Epithelial cell of proximal tubule (primary cell): ENCODE data around the gene AGFG1. TPM values are rescaled to one million over a fixed set of nuclear protein-coding genes. Genes with fewer than 3 reads are reported as not detected.
"Not testable (repeated sequence)": the region's sequence is repeated elsewhere in the genome, so short reads cannot be mapped to it uniquely, and the experiment has no call there.

Source experiments
- DNase-seq: peaks from one replicate; pipeline ENCODE4 v3.0.0-alpha.2; 2011; ENCODE audit warnings: low read depth
- H3K4me3 ChIP-seq: 2 replicates; pipeline ENCODE4 v1.5.1; 2011; ENCODE audit warnings: low read depth, mild to moderate bottlenecking, low read length
- total RNA-seq: library from RNA; depleted of rRNA; stranded (reverse); fragments of >200 nt; gene quantifications from 2 replicates; pipeline ENCODE4 v1.2.3, GENCODE V29; 2015
- TF ChIP-seq, protein P1 (sequence below): conservative IDR thresholded peaks from 2 replicates; pipeline ENCODE4 v1.5.1; 2012; ENCODE audit warnings: low read depth, mild to moderate bottlenecking, low read length

The AGFG1 gene
- total RNA-seq, 1 donor from 2014 or later = 75.8 TPM

DNA sequence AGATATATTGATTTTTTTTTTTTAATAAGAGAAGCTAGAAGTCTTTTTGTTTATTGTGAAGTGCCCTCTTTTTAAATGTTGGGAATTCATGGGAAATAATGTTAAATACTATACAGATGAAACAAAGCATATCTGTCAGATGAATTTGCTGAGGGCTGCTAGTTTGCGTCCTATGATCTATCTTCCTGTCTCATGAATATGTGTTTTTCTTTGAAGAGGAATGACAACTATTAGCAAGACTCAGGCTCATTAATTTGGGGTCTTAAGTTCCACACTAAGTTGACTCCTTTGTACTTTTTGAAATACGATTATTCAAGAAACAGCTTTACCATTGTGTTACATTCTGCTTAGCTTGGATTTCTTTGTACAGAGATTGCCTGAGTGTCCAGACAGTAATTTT, 57.9 kb downstream of the AGFG1 start:
- TF ChIP-seq, protein P1, sequence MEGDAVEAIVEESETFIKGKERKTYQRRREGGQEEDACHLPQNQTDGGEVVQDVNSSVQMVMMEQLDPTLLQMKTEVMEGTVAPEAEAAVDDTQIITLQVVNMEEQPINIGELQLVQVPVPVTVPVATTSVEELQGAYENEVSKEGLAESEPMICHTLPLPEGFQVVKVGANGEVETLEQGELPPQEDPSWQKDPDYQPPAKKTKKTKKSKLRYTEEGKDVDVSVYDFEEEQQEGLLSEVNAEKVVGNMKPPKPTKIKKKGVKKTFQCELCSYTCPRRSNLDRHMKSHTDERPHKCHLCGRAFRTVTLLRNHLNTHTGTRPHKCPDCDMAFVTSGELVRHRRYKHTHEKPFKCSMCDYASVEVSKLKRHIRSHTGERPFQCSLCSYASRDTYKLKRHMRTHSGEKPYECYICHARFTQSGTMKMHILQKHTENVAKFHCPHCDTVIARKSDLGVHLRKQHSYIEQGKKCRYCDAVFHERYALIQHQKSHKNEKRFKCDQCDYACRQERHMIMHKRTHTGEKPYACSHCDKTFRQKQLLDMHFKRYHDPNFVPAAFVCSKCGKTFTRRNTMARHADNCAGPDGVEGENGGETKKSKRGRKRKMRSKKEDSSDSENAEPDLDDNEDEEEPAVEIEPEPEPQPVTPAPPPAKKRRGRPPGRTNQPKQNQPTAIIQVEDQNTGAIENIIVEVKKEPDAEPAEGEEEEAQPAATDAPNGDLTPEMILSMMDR = no peak
- H3K4me3 ChIP-seq = no peak overlapping the region
- DNase-seq = no peak

DNA sequence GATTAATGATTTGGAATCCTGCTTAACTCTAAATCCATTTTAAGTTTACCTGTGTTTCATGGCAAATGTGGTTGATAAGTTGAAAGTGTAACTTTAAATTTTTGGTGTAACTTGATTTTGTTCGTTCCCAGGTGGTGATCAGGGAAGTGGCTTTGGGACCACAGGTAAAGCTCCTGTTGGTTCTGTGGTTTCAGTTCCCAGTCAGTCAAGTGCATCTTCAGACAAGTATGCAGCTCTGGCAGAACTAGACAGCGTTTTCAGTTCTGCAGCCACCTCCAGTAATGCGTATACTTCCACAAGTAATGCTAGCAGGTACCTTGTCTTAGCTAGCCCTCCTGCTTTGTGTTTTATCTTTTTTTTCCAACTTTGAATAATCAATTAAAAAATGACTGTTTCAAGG, 62.8 kb downstream of the AGFG1 start:
- DNase-seq = no peak
- TF ChIP-seq, protein P1 = no peak
- no peak overlapping the region for H3K4me3 ChIP-seq

DNA sequence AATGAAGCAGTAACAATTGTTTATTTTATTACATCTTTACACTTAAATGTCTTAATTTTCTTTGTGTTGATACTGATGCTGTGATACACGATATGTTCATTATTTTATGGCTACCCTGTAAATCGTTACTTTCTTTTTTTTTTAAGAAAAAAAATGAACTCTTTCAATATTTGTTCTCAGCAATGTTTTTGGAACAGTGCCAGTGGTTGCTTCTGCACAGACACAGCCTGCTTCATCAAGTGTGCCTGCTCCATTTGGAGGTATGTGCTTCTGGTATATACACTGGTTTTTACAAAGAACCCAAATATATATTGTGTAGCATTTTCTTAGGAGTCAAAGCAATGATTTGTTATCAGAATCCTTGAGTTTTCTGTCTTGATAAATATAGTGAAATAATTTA, 64.5 kb downstream of the AGFG1 start:
- DNase-seq = no peak
- H3K4me3 ChIP-seq = no peak overlapping the region
- TF ChIP-seq, protein P1 = no peak

DNA sequence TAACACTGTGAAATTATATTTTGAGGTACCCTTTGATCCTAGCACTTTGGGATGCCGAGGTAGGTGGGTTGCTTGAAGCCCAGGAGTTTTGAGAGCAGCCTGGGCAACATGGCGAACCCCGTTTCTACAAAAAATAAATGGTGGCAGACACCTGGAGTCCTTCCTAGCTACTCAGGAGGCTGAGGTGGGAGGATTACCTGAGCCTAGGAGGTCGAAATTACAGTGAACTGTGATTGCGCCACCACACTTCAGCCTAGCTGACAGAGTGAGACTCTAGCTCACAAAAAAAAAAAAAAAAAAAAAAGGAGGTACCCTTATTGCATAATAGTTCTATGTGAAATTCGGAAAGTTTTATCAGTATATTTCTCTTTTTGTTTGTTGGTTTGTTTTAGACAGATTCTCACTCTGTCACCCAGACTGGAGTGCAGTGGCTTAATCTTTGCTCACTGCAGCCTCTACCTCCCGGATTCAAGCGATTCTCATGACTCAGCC, 67.6 kb downstream of the AGFG1 start:
- TF ChIP-seq, protein P1 = no peak
- no peak overlapping the region for H3K4me3 ChIP-seq
- no peak for DNase-seq

DNA sequence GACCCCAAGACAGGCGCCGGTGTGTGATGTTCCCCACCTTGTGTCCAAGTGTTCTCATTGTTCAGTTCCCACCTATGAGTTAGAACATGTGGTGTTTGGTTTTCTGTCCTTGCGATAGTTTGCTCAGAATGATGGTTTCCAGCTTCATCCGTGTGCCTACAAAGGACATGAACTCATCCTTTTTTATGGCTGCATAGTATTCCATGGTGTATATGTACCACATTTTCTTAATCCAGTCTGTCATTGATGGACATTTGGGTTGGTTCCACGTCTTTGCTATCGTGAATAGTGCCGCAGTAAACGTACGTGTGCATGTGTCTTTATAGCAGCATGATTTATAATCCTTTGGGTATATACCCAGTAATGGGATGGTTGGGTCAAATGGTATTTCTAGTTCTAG, 68.4 kb downstream of the AGFG1 start:
- DNase-seq = not testable (repeated sequence)

DNA sequence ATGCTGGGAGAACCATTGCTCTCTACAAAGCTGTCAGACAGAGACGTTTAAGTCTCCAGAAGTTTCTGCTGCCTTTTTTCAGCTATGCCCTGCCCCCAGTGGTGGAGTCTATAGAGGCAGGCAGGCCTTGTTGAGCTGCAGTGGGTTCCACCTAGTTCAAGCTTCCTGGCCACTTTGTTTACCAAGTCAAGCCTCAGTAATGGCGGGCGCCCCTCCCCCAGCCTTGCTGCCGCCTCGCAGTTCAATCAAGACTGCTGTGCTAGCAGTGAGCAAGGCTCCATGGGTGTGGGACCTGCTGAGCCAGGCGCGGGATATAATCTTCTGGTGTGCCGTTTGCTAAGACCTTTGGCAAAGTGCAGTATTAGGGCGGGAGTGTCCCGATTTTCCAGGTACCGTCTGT, 74.0 kb downstream of the AGFG1 start:
- TF ChIP-seq, protein P1 = peak; percentile 42
- no peak for DNase-seq
- no peak overlapping the region for H3K4me3 ChIP-seq

More for the DNA sequence above, 68.4 kb downstream of the AGFG1 start:
- not testable (repeated sequence) for H3K4me3 ChIP-seq

DNA sequence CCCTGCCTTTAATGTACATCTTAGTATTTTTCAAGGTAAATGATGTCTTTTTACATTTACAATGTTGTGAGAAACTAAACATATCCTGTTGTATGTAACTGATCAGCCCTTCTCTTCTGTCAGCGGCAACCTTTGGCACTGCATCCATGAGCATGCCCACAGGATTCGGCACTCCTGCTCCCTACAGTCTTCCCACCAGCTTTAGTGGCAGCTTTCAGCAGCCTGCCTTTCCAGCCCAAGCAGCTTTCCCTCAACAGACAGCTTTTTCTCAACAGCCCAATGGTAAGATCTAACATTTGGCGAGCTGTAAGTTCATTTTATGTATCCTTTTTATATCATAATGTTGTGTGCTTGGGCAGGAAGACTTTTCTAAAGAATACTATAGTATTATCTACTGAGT, 79.9 kb downstream of the AGFG1 start:
- no peak for DNase-seq
- no peak overlapping the region for H3K4me3 ChIP-seq
- TF ChIP-seq, protein P1 = no peak
